Ascending aorta (tissue), 2 donors: Measurements from ENCODE around the gene RPUSD2. TPM values are rescaled to one million over a fixed set of nuclear protein-coding genes. Genes with fewer than 3 reads are reported as not detected.
"Not testable (repeated sequence)": the region's sequence is repeated elsewhere in the genome, so short reads cannot be mapped to it uniquely, and the experiment has no call there.

Experiments
- DNase-seq, 2 donors: peaks; one replicate each; pipeline ENCODE4 v3.0.0-alpha.2; 2019; ENCODE audit warnings: low spot score in 2 of 2
- H3K27ac ChIP-seq, 2 donors: fragments of 200-600 bp; sonication (generic); one replicate each; pipeline ENCODE4 v1.5.1; 2016 to 2017; ENCODE audit warnings: mild to moderate bottlenecking in 1 of 2
- H3K27me3 ChIP-seq: fragments of 200-600 bp; sonication (generic); one replicate; pipeline ENCODE4 v1.5.1; 2017
- H3K36me3 ChIP-seq, 2 donors: fragments of 200-600 bp; sonication (generic); one replicate each; pipeline ENCODE4 v1.5.1; 2016
- H3K4me1 ChIP-seq, 2 donors: fragments of 200-600 bp; sonication (generic); one replicate each; pipeline ENCODE4 v1.5.1; 2016 to 2017; ENCODE audit warnings: mild to moderate bottlenecking in 1 of 2
- H3K4me3 ChIP-seq, 2 donors: fragments of 200-600 bp; sonication (generic); one replicate each; pipeline ENCODE4 v1.5.1; 2016 to 2017; ENCODE audit warnings: mild to moderate bottlenecking in 1 of 2
- H3K9me3 ChIP-seq, 2 donors: fragments of 200-600 bp; sonication (generic); one replicate each; pipeline ENCODE4 v1.5.1; 2016
- CTCF ChIP-seq, 3 experiments: fragments of 200-600 bp in 2 of 3; fragments of 450-650 bp in 1 of 3; sonication (generic) in 2 of 3; IDR thresholded peaks; one replicate each; pipeline ENCODE4 v1.5.1; 2016 to 2019; ENCODE audit warnings: antibody characterized with exemption in 3 of 3, mild to moderate bottlenecking in 1 of 3, moderate library complexity in 1 of 3
- intact Hi-C: fragments of 100-400 bp; cut with DNase I; formaldehyde crosslinking; loops from one replicate; pipeline ENCODE4 v1.15.1; 2023
- total RNA-seq: library from RNA; depleted of rRNA; stranded (reverse); fragments of >200 nt; gene quantifications from one replicate; pipeline ENCODE4 v1.1.0, GENCODE V29; 2016

Gene RPUSD2
- total RNA-seq, 1 donor from 2014 or later: 2.4 TPM

- intact Hi-C loops: loop anchor here (1.0 to 5.0 kb wide), 7 partner anchors 24 to 767 kb away; partner anchors contain the start of genes BAHD1, CCDC9B, CHP1 and CHST14
- H3K9me3 ChIP-seq: no peaks in the 10 kb centered on the region
- H3K36me3 ChIP-seq: peaks cover 4 to 6% of the 10 kb centered on the region in 2 donors
- H3K4me3 ChIP-seq: peak overlapping the region; percentile 78 to 82
- peak overlapping the region; percentile 44 to 97 for H3K27ac ChIP-seq
- no peak for TF ChIP-seq CTCF (IDR thresholded peaks at IDR 0.05)
- no peaks in the 10 kb centered on the region for H3K27me3 ChIP-seq
- H3K4me1 ChIP-seq: peaks cover 0 to 21% of the 10 kb centered on the region in 2 donors
- no peak for DNase-seq
Observed at GRCh38 chr15:40565333-40566238, 3.5 kb upstream of the RPUSD2 start.

GRCh38 chr15:40567111-40567510, 2.0 kb upstream of the RPUSD2 start:
- Histone ChIP-seq H3K27me3 (no peaks in the 10 kb centered on the region), H3K4me3 (no peak overlapping the region), H3K36me3 (peaks cover 0 to 6% of the 10 kb centered on the region in 2 donors), H3K4me1 (peaks cover 0 to 22% of the 10 kb centered on the region in 2 donors), H3K27ac (no peak overlapping the region), H3K9me3 (no peaks in the 10 kb centered on the region)
- no peak for DNase-seq
- intact Hi-C loops: loop anchor here (5.0 kb wide), 4 partner anchors 95 to 765 kb away; partner anchors contain the start of genes CCDC9B, CHP1, CHST14 and EXD1
- no peak for TF ChIP-seq CTCF (IDR thresholded peaks at IDR 0.05)

GRCh38 chr15:40575113-40575512, 6.0 kb downstream of the RPUSD2 start:
- no peak overlapping the region for H3K4me3 ChIP-seq
- intact Hi-C loops: no loop called here
- no peaks in the 10 kb centered on the region for H3K27me3 ChIP-seq
- peaks cover 0 to 7% of the 10 kb centered on the region in 2 donors for H3K4me1 ChIP-seq
- no peak for DNase-seq
- no peak overlapping the region for H3K27ac ChIP-seq
- TF ChIP-seq CTCF (IDR thresholded peaks at IDR 0.05): no peak
- H3K9me3 ChIP-seq: no peaks in the 10 kb centered on the region
- H3K36me3 ChIP-seq: peaks cover 10 to 16% of the 10 kb centered on the region in 2 donors

GRCh38 chr15:40576914-40577313, 7.8 kb downstream of the RPUSD2 start:
- not testable (repeated sequence) for H3K9me3 ChIP-seq, H3K4me3 ChIP-seq

GRCh38 chr15:40578892-40579291, 9.8 kb downstream of the RPUSD2 start:
- H3K4me3 ChIP-seq: no peak overlapping the region
- H3K36me3 ChIP-seq: peaks cover 2 to 4% of the 10 kb centered on the region in 2 donors
- intact Hi-C loops: no loop called here
- no peak for TF ChIP-seq CTCF (IDR thresholded peaks at IDR 0.05)
- no peak overlapping the region for H3K27ac ChIP-seq
- H3K9me3 ChIP-seq: no peaks in the 10 kb centered on the region
- DNase-seq: no peak
- H3K27me3 ChIP-seq: no peaks in the 10 kb centered on the region
- no peaks in the 10 kb centered on the region for H3K4me1 ChIP-seq

More at GRCh38 chr15:40576914-40577313, 7.8 kb downstream of the RPUSD2 start:
- H3K27ac ChIP-seq, intact Hi-C loops, DNase-seq, H3K4me1 ChIP-seq, H3K27me3 ChIP-seq: not testable (repeated sequence)
- H3K36me3 ChIP-seq: peaks cover 10 to 11% of the 10 kb centered on the region in 2 donors

- H3K4me1 ChIP-seq, H3K27me3 ChIP-seq, H3K36me3 ChIP-seq, DNase-seq, H3K4me3 ChIP-seq, H3K9me3 ChIP-seq, intact Hi-C loops, H3K27ac ChIP-seq: not testable (repeated sequence)
Observed at GRCh38 chr15:40581796-40582195, 12.7 kb downstream of the RPUSD2 start.
